ENCODE measurements around the gene PLCXD3.

Gene PLCXD3

GRCh38 chr5:41279040-41279439 lies 231.4 kb downstream of the PLCXD3 start (continued):
- TF ChIP-seq ZNF645 (tag by site-specific recombination; IDR thresholded peaks at IDR 0.05) (no peak), EGR2 (tag by site-specific recombination; IDR thresholded peaks at IDR 0.05; ENCODE audit: low read depth) (no peak), ZBTB20 (tag by site-specific recombination; IDR thresholded peaks at IDR 0.05) (no peak), ZNF510 (tag by site-specific recombination; IDR thresholded peaks at IDR 0.05; ENCODE audit: insufficient replicate concordance) (no peak)

DNA sequence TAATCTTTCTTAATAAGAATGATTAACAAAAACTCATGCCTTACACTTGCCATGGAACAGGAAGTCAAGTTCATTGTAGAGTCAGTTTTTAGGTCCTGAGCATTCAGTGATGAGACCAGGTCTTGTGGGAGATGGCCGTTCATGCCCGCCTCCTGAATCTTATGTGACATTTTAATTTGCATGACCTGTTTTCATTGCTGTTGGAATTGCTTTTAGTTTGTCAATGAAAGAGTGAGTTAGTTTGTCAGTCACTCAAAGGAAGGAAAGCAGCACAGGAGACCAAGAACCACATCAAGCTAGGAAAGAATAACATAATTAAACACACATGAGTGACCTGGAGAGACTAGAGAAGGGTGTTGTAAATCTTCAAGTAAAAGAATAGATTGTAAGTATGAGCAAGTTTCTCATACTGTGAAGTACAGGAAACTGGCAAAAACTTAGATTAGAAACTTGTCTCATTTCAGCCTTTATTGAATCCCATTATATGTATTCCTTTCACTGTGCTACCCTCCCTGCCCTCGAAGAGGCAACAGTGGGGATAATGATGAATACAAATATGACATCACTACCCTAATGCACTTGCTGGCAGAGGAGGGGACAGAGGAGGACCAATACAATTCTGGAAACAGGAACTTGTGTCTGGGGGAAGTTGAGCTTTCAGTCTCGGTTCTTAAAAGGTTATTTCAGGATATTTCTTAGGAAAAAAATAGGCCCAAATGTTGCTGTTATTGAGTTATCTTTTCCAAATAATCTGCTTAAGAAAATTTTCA lies 232.7 kb downstream of the PLCXD3 start:
- no peak for TF ChIP-seq IKZF3 (tag by site-specific recombination; IDR thresholded peaks at IDR 0.05)
- TF ChIP-seq, protein P1, sequence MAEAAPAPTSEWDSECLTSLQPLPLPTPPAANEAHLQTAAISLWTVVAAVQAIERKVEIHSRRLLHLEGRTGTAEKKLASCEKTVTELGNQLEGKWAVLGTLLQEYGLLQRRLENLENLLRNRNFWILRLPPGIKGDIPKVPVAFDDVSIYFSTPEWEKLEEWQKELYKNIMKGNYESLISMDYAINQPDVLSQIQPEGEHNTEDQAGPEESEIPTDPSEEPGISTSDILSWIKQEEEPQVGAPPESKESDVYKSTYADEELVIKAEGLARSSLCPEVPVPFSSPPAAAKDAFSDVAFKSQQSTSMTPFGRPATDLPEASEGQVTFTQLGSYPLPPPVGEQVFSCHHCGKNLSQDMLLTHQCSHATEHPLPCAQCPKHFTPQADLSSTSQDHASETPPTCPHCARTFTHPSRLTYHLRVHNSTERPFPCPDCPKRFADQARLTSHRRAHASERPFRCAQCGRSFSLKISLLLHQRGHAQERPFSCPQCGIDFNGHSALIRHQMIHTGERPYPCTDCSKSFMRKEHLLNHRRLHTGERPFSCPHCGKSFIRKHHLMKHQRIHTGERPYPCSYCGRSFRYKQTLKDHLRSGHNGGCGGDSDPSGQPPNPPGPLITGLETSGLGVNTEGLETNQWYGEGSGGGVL (tag by site-specific recombination; IDR thresholded peaks at IDR 0.05), result no peak
- TF ChIP-seq ZNF510 (tag by site-specific recombination; IDR thresholded peaks at IDR 0.05; ENCODE audit: insufficient replicate concordance), result no peak
- no peak for TF ChIP-seq FEZF1 (tag by site-specific recombination; IDR thresholded peaks at IDR 0.05)
- TF ChIP-seq ZNF148 (tag by site-specific recombination; IDR thresholded peaks at IDR 0.05; ENCODE audit: borderline replicate concordance), result no peak
- TF ChIP-seq, protein P2, sequence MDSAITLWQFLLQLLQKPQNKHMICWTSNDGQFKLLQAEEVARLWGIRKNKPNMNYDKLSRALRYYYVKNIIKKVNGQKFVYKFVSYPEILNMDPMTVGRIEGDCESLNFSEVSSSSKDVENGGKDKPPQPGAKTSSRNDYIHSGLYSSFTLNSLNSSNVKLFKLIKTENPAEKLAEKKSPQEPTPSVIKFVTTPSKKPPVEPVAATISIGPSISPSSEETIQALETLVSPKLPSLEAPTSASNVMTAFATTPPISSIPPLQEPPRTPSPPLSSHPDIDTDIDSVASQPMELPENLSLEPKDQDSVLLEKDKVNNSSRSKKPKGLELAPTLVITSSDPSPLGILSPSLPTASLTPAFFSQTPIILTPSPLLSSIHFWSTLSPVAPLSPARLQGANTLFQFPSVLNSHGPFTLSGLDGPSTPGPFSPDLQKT (IDR thresholded peaks at IDR 0.05; ENCODE audit: borderline replicate concordance, low read depth, low read length), result no peak
- no peak for TF ChIP-seq ZBTB17 (tag by site-specific recombination; IDR thresholded peaks at IDR 0.05)
- no peak for TF ChIP-seq ZSCAN16 (tag by site-specific recombination; IDR thresholded peaks at IDR 0.05)
- TF ChIP-seq ZNF311 (tag by site-specific recombination; IDR thresholded peaks at IDR 0.05; ENCODE audit: borderline replicate concordance), result no peak
- TF ChIP-seq PRDM1 (tag by site-specific recombination; IDR thresholded peaks at IDR 0.05), result no peak
- TF ChIP-seq, protein P3, sequence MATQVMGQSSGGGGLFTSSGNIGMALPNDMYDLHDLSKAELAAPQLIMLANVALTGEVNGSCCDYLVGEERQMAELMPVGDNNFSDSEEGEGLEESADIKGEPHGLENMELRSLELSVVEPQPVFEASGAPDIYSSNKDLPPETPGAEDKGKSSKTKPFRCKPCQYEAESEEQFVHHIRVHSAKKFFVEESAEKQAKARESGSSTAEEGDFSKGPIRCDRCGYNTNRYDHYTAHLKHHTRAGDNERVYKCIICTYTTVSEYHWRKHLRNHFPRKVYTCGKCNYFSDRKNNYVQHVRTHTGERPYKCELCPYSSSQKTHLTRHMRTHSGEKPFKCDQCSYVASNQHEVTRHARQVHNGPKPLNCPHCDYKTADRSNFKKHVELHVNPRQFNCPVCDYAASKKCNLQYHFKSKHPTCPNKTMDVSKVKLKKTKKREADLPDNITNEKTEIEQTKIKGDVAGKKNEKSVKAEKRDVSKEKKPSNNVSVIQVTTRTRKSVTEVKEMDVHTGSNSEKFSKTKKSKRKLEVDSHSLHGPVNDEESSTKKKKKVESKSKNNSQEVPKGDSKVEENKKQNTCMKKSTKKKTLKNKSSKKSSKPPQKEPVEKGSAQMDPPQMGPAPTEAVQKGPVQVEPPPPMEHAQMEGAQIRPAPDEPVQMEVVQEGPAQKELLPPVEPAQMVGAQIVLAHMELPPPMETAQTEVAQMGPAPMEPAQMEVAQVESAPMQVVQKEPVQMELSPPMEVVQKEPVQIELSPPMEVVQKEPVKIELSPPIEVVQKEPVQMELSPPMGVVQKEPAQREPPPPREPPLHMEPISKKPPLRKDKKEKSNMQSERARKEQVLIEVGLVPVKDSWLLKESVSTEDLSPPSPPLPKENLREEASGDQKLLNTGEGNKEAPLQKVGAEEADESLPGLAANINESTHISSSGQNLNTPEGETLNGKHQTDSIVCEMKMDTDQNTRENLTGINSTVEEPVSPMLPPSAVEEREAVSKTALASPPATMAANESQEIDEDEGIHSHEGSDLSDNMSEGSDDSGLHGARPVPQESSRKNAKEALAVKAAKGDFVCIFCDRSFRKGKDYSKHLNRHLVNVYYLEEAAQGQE (tag by site-specific recombination; IDR thresholded peaks at IDR 0.05), result no peak
- no peak for TF ChIP-seq ZNF660 (tag by site-specific recombination; IDR thresholded peaks at IDR 0.05)
- TF ChIP-seq ZNF114 (tag by site-specific recombination; IDR thresholded peaks at IDR 0.05), result no peak
- no peak for TF ChIP-seq ZNF530 (tag by site-specific recombination; IDR thresholded peaks at IDR 0.05; ENCODE audit: low read depth)
- no peak for TF ChIP-seq ZNF776 (tag by site-specific recombination; IDR thresholded peaks at IDR 0.05; ENCODE audit: borderline replicate concordance)
- no peak for TF ChIP-seq ZNF391 (tag by site-specific recombination; IDR thresholded peaks at IDR 0.05; ENCODE audit: borderline replicate concordance, low read depth)
- ChIA-PET POLR2A (no interaction called here), CTCF (no interaction called here)
- H3K9me3 ChIP-seq (ENCODE audit: control insufficient read depth, insufficient read depth, low read depth, low read length), result no peaks in the 10 kb centered on the region
- H3K27ac ChIP-seq (ENCODE audit: extremely low read depth, low read depth, low read length), result no peak overlapping the region
- no peak overlapping the region for H3K4me3 ChIP-seq (ENCODE audit: low read depth, low read length)
- H3K4me1 ChIP-seq (ENCODE audit: control insufficient read depth, insufficient read depth, low read length), result no peaks in the 10 kb centered on the region
- no peaks in the 10 kb centered on the region for H3K36me3 ChIP-seq (ENCODE audit: control insufficient read depth in 2 of 2, insufficient read depth in 1 of 2, low read length in 2 of 2)

Measured in HEK293 (cell line).